A549 (cell line): Measurements from ENCODE around the gene GINS1. TPM values are rescaled to one million over a fixed set of nuclear protein-coding genes. Genes with fewer than 3 reads are reported as not detected.

Experiments used
- ATAC-seq, 2 experiments: fragments of 200-7000 bp in 1 of 2; fragments of >200 bp in 1 of 2; cut with Nextera tagmentation in 1 of 2; cut with Tn5 transposase in 1 of 2; 3 replicates each; pipeline versions ENCODE4 v1.8.0 to v1.9.1; 2018 to 2020; ENCODE audit warnings: mild to moderate bottlenecking in 1 of 2, moderate library complexity in 1 of 2
- CTCF ChIA-PET: fragments of 300-600 bp; sonication (Branson Sonifier 250); formaldehyde crosslinking; extraction: SDS; loops from one replicate; lab custom pipeline; 2021; ENCODE audit warnings: antibody characterized with exemption, inconsistent platforms; lab: Yijun Ruan, JAX
- POLR2A ChIA-PET: fragments of 350-600 bp; formaldehyde crosslinking; extraction: SDS; loops from one replicate; lab custom pipeline; 2021; ENCODE audit warnings: antibody characterized with exemption, inconsistent platforms; lab: Yijun Ruan, JAX
- DNase-seq, 2 experiments: peaks; one replicate each; pipeline versions ENCODE4 v3.0.0 to v3.0.0-alpha.2; 2011 to 2016; ENCODE audit warnings: low read depth in 1 of 2, low spot score in 1 of 2
- FAIRE-seq: peaks from 2 replicates; lab custom pipeline; 2011; peaks lifted over from hg19 to GRCh38; lab: Jason Lieb, UNC
- H3K27ac ChIP-seq, 2 experiments: fragments of >200 bp; sonication (Bioruptor Twin); formaldehyde crosslinking; 3 replicates each; pipeline ENCODE4 v1.5.1; 2016 to 2017
- H3K4me1 ChIP-seq: fragments of >200 bp; sonication (Bioruptor Twin); formaldehyde crosslinking; 3 replicates; pipeline ENCODE4 v1.6.1; 2016
- H3K4me2 ChIP-seq: fragments of >200 bp; sonication (Bioruptor Twin); formaldehyde crosslinking; 3 replicates; pipeline ENCODE4 v1.6.1; 2016
- H3K4me3 ChIP-seq: fragments of >200 bp; sonication (Bioruptor Twin); formaldehyde crosslinking; 3 replicates; pipeline ENCODE4 v1.5.1; 2016
- H3K9me3 ChIP-seq: fragments of >200 bp; sonication (Bioruptor Twin); formaldehyde crosslinking; 3 replicates; pipeline ENCODE4 v1.6.1; 2016
- ATOH8 ChIP-seq: fragments of 250-450 bp; sonication (Bioruptor Pico); IDR thresholded peaks from 2 replicates; pipeline ENCODE4 v1.5.0; 2020; ENCODE audit warnings: low read depth, mild to moderate bottlenecking, moderate library complexity
- BHLHE40 ChIP-seq: IDR thresholded peaks from 2 replicates; pipeline ENCODE4 v1.6.1; 2012; ENCODE audit warnings: low read depth, low read length, inconsistent platforms
- CEBPB ChIP-seq, 2 experiments: fragments of >200 bp in 1 of 2; sonication (Bioruptor Twin) in 1 of 2; formaldehyde crosslinking in 1 of 2; IDR thresholded peaks; 2 replicates each; pipeline ENCODE4 v1.6.1; 2012 to 2016
- EHMT2 ChIP-seq: fragments of 200-600 bp; sonication (generic); IDR thresholded peaks from 2 replicates; pipeline ENCODE4 v1.6.1; 2016; ENCODE audit warnings: antibody characterized with exemption, low read depth, mild to moderate bottlenecking, moderate library complexity
- ELK1 ChIP-seq: fragments of 150-350 bp; IDR thresholded peaks from 2 replicates; pipeline ENCODE4 v1.6.1; 2014; ENCODE audit warnings: low read depth, mild to moderate bottlenecking, low read length
- EP300 ChIP-seq, 2 experiments: fragments of >200 bp; sonication (Bioruptor Twin); formaldehyde crosslinking; IDR thresholded peaks; 2 replicates in 1 of 2; 3 replicates in 1 of 2; pipeline ENCODE4 v1.6.1; 2016 to 2017
- FOSL2 ChIP-seq, 2 experiments: fragments of 450-650 bp in 1 of 2; fragments of >200 bp in 1 of 2; sonication (Bioruptor Twin) in 1 of 2; formaldehyde crosslinking; IDR thresholded peaks; 2 replicates each; pipeline versions ENCODE4 v1.5.0 to v1.6.1; 2016 to 2020; ENCODE audit warnings: mild to moderate bottlenecking in 1 of 2, moderate library complexity in 1 of 2
- HES2 ChIP-seq: fragments of >200 bp; sonication (Bioruptor Twin); formaldehyde crosslinking; IDR thresholded peaks from 2 replicates; pipeline ENCODE4 v1.6.1; 2016
- HEYL ChIP-seq: fragments of 250-450 bp; sonication (Bioruptor Pico); IDR thresholded peaks from 2 replicates; pipeline ENCODE4 v1.8.0; 2021; ENCODE audit warnings: mild to moderate bottlenecking, moderate library complexity
- HOXA7 ChIP-seq: fragments of 250-450 bp; sonication (Bioruptor Pico); IDR thresholded peaks from 2 replicates; pipeline ENCODE4 v1.5.0; 2020; ENCODE audit warnings: mild to moderate bottlenecking, moderate library complexity
- JUNB ChIP-seq: fragments of >200 bp; sonication (Bioruptor Twin); formaldehyde crosslinking; IDR thresholded peaks from 2 replicates; pipeline ENCODE4 v1.6.1; 2016
- KDM5A ChIP-seq: fragments of 200-600 bp; sonication (generic); IDR thresholded peaks from 2 replicates; pipeline ENCODE4 v1.6.1; 2016; ENCODE audit warnings: antibody characterized with exemption, mild to moderate bottlenecking
- MAZ ChIP-seq: fragments of 150-350 bp; IDR thresholded peaks from 2 replicates; pipeline ENCODE4 v1.6.1; 2014; ENCODE audit warnings: antibody characterized with exemption, low read depth, low read length, borderline replicate concordance
- PHF8 ChIP-seq: fragments of 200-600 bp; sonication (generic); IDR thresholded peaks from 2 replicates; pipeline ENCODE4 v1.6.1; 2016; ENCODE audit warnings: low read depth, mild to moderate bottlenecking, antibody characterized with exemption, moderate library complexity, borderline replicate concordance
- POLR2A ChIP-seq: IDR thresholded peaks from 2 replicates; pipeline ENCODE4 v1.6.1; 2012; ENCODE audit warnings: mild to moderate bottlenecking, low read length
- RAD21 ChIP-seq, 2 experiments: fragments of >200 bp in 1 of 2; sonication (Bioruptor Twin) in 1 of 2; formaldehyde crosslinking in 1 of 2; IDR thresholded peaks in 1 of 2; conservative IDR thresholded peaks in 1 of 2; 2 replicates in 1 of 2; 3 replicates in 1 of 2; pipeline ENCODE4 v1.6.1; 2012 to 2018; ENCODE audit warnings: inconsistent platforms in 1 of 2
- RCOR1 ChIP-seq: fragments of 150-350 bp; IDR thresholded peaks from 2 replicates; pipeline ENCODE4 v1.6.1; 2014; ENCODE audit warnings: antibody characterized with exemption, low read length, low read depth
- TP53 ChIP-seq: fragments of 250-450 bp; sonication (Bioruptor Pico); IDR thresholded peaks from 2 replicates; pipeline ENCODE4 v1.5.0; 2021; ENCODE audit warnings: mild to moderate bottlenecking, moderate library complexity
- ZC3H11A ChIP-seq: fragments of 450-650 bp; IDR thresholded peaks from 2 replicates; pipeline ENCODE4 v1.6.1; 2014; ENCODE audit warnings: antibody characterized with exemption, mild to moderate bottlenecking
- ZNF302 ChIP-seq: fragments of 250-450 bp; sonication (Bioruptor Pico); IDR thresholded peaks from 2 replicates; pipeline ENCODE4 v1.9.0; 2021; ENCODE audit warnings: inconsistent platforms, mild to moderate bottlenecking, moderate library complexity
- WGBS: methylation state at CpG from one replicate; pipeline ENCODE4 v1.1.6; 2017; ENCODE audit errors: missing lambda C conversion rate; 5-methylcytosine and 5-hydroxymethylcytosine counted together
- polyA plus RNA-seq, 4 experiments: library from polyadenylated mRNA; depleted of rRNA in 3 of 4; stranded (reverse); fragments of >200 nt; fragmentation: RNase III in 1 of 4; extraction: RNeasy Plus Mini Kit Qiagen cat#74134 plus additional on column Dnase treatment in 1 of 4; gene quantifications; 2 replicates in 3 of 4; 3 replicates in 1 of 4; pipeline ENCODE4 v1.2.3, GENCODE V29; 2011 to 2017

Gene GINS1
- polyA plus RNA-seq, 2 of the 4 experiments (the other 2 are of a cell fraction): 34.2 to 46.4 TPM

GRCh38 chr20:25484911-25485511 is 77.5 kb downstream of the GINS1 start:
- Histone ChIP-seq H3K9me3 (no peaks in the 10 kb centered on the region), H3K4me3 (no peak overlapping the region), H3K27ac (no peak overlapping the region), H3K4me2 (no peak overlapping the region), H3K4me1 (no peaks in the 10 kb centered on the region)
- DNase-seq: no peak
- no peak for ATAC-seq
- TF ChIP-seq FOSL2 (IDR thresholded peaks at IDR 0.05): 0 out of 2 replicates have a peak, but pooled peaks have one; percentile 10
- no peak for TF ChIP-seq FOSL2 (CRISPR knock-in tag; IDR thresholded peaks at IDR 0.05)
- no peak for TF ChIP-seq POLR2A
- no peak for TF ChIP-seq TP53
- no peak for TF ChIP-seq EHMT2
- TF ChIP-seq HES2: no peak
- TF ChIP-seq JUNB: no peak
- WGBS: 74% methylated on average over 12 of the region's 12 CpGs
- ChIA-PET POLR2A (no interaction called here), CTCF (no interaction called here)
- no peak for FAIRE-seq

GRCh38 chr20:25485872-25486271 is 78.4 kb downstream of the GINS1 start:
- ChIA-PET POLR2A (no interaction called here), CTCF (interaction anchor here (0.6 to 1.4 kb wide), 3 partner anchors 11 to 1678 kb away, joined by 3 to 8 read pairs (median 4); no protein-coding TSS in a partner anchor)
- no peak for FAIRE-seq

GRCh38 chr20:25486377-25486776 is 78.9 kb downstream of the GINS1 start:
- no peak overlapping the region for H3K27ac ChIP-seq
- ATAC-seq: no peak
- no peak overlapping the region for H3K4me2 ChIP-seq

More at GRCh38 chr20:25485872-25486271, 78.4 kb downstream of the GINS1 start:
- Histone ChIP-seq H3K9me3 (no peaks in the 10 kb centered on the region), H3K4me1 (no peaks in the 10 kb centered on the region), H3K4me3 (no peak overlapping the region), H3K27ac (no peak overlapping the region), H3K4me2 (no peak overlapping the region)
- no peak for DNase-seq
- no peak for ATAC-seq
- WGBS: 75% methylated on average over 2 of the region's 2 CpGs
- TF ChIP-seq HEYL (CRISPR knock-in tag) (no peak), EP300 (IDR thresholded peaks at IDR 0.05) (no peak), BHLHE40 (no peak), HOXA7 (CRISPR knock-in tag) (no peak), PHF8 (no peak), CEBPB (IDR thresholded peaks at IDR 0.05) (no peak), KDM5A (no peak), RAD21 (conservative IDR thresholded peaks at IDR 0.05 in 1 of 2, IDR thresholded peaks at IDR 0.05 in 1 of 2) (no peak), ATOH8 (no peak), ELK1 (no peak), TP53 (no peak)

GRCh38 chr20:25487306-25487705 is 79.8 kb downstream of the GINS1 start:
- ChIA-PET POLR2A (interaction anchor here (1.6 kb wide), 1 partner anchor 8 kb away, joined by 3 read pairs; no protein-coding TSS in a partner anchor), CTCF (interaction anchor here (0.8 to 2.3 kb wide), 5 partner anchors 8 to 31 kb away, joined by 3 to 13 read pairs (median 4); no protein-coding TSS in a partner anchor)
- FAIRE-seq (no peak), ATAC-seq (no peak), DNase-seq (no peak)
- WGBS: 61% methylated on average over 2 of the region's 2 CpGs
- H3K9me3 ChIP-seq: no peaks in the 10 kb centered on the region
- no peaks in the 10 kb centered on the region for H3K4me1 ChIP-seq
- H3K4me2 ChIP-seq: no peak overlapping the region
- H3K27ac ChIP-seq: no peak overlapping the region
- TF ChIP-seq ZNF302 (CRISPR knock-in tag): no peak
- no peak for TF ChIP-seq RCOR1
- no peak for TF ChIP-seq EP300 (IDR thresholded peaks at IDR 0.05)
- H3K4me3 ChIP-seq: no peak overlapping the region

More at GRCh38 chr20:25486377-25486776, 78.9 kb downstream of the GINS1 start:
- Histone ChIP-seq H3K4me1 (no peaks in the 10 kb centered on the region), H3K9me3 (no peaks in the 10 kb centered on the region), H3K4me3 (no peak overlapping the region)
- WGBS: 92% methylated on average over 9 of the region's 9 CpGs
- DNase-seq (no peak), FAIRE-seq (no peak)
- POLR2A ChIA-PET: interaction anchor here (1.6 kb wide), 1 partner anchor 7 kb away, joined by 3 read pairs; no protein-coding TSS in a partner anchor
- no peak for TF ChIP-seq ZC3H11A
- TF ChIP-seq MAZ: no peak
- CTCF ChIA-PET: interaction anchor here (1.1 to 1.4 kb wide), 3 partner anchors 11 to 30 kb away, joined by 3 to 8 read pairs (median 4); no protein-coding TSS in a partner anchor
